ENCODE data around the gene ARRDC3.
"Not testable (repeated sequence)": the region's sequence is repeated elsewhere in the genome, so short reads cannot be mapped to it uniquely, and the experiment has no call there.

Gene ARRDC3

DNA sequence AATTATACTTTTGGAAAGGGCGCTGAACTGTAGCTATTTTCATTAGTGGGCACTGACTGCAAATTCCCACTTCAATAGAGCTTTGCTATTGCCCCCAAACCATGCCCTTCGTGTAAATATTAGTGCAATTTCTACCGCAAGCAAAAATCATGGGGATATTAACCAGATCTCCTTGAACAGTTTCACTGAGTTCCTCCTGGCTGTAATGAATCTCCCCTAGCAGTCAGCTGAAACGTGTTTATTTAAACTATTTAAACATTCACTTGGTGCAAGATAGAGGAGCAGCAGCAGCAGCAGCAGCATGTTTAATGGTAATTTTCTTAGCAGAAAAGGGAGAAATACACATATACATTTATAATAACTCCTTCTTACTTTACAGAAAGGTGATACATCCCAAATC is 54.4 kb downstream of the ARRDC3 start:
- no peak overlapping the region for H3K4me3 ChIP-seq (ENCODE audit: low read depth, low read length)
- no peak for DNase-seq (ENCODE audit: low read depth)

DNA sequence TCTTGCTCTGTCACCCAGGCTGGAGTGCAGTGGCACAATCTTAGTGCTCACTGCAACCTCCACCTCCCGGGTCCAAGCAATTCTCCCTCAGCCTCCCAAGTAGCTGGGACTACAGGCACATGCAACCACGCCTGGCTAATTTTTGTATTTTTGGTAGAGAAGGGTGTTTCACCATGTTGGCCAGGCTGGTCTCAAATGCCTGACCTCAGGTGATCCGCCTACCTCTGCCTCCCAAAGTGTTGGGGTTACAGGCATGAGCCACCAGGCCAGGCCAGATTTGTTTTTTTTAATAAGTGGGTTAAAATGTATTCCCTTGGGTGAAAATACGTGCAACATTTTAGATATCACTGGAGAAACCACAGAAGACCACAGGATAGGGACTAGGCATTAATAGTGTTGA is 60.1 kb downstream of the ARRDC3 start:
- DNase-seq (ENCODE audit: low read depth); H3K4me3 ChIP-seq (ENCODE audit: low read depth, low read length): not testable (repeated sequence)

DNA sequence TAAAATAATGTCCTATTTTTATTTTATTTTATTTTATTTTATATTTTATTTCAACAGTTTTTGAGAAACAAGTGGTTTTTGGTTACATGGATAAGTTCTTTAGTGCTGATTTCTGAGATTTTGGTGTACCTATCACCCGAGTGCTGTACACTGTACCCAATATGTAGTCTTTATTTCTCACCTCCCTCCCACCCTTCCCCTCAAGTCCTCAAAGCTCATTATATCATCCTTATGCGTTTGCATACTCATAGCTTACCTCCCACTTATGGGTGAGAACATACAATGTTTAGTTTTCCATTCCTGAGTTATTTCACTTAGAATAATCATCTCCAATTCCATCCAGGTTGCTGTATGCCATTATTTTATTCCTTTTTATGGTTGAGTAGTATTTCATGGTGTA is 63.5 kb downstream of the ARRDC3 start:
- no peak for DNase-seq (ENCODE audit: low read depth)
- H3K4me3 ChIP-seq (ENCODE audit: low read depth, low read length): no peak overlapping the region

DNA sequence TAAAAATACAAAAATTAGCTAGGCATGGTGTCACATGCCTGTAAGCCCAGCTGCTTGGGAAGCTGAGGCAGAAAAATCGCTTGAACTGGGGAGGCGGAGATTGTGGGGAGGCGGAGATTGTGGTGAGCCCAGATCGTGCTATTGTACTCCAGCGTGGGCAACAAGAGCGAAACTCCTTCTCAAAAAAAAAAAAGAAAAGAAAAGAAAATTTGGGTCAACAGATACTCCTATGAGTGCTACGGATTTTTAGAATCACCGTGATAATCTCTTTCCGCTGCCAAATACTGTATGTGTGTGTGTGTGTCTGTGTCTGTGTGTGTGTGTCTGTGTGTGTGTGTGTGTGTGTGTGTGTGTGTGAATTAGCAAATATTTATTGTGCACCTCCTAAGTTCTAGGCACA is 64.4 kb downstream of the ARRDC3 start:
- no peak for DNase-seq (ENCODE audit: low read depth)
- no peak overlapping the region for H3K4me3 ChIP-seq (ENCODE audit: low read depth, low read length)

Measured in skeletal muscle cell (primary cell).